Dermis lymphatic vessel endothelial cell (primary cell): Measurements from ENCODE around the gene RUVBL2. TPM values are rescaled to one million over a fixed set of nuclear protein-coding genes. Genes with fewer than 3 reads are reported as not detected.

Experiments
- total RNA-seq: library from RNA; depleted of rRNA; stranded (reverse); fragments of >200 nt; gene quantifications from 2 replicates; pipeline ENCODE4 v1.2.1, GENCODE V29; 2014

Gene RUVBL2
- total RNA-seq = 106 and 141 TPM in 2 replicates

GRCh38 chr19:48993175-48994034 is at the start of gene RUVBL2, which contains the start of gene GYS1:
Gene RUVBL2, plus strand, starts transcription at chr19:48993887. Its CDS starts 25 bp downstream, at chr19:48993912.
Gene GYS1, minus strand, starts transcription at chr19:48993309. Its CDS starts 197 bp downstream, at chr19:48993112.

GRCh38 chr19:48954595-48955307 is 38.9 kb upstream of the RUVBL2 start, which contains the start of gene BAX:
Gene BAX, plus strand, starts transcription at chr19:48954875. Its CDS starts 54 bp downstream, at chr19:48954929.

GRCh38 chr19:48965040-48965805 is 28.5 kb upstream of the RUVBL2 start, which contains the start of gene FTL:
Gene FTL, plus strand, starts transcription at chr19:48965309. Its CDS starts 199 bp downstream, at chr19:48965508.

GRCh38 chr19:49017041-49017665 is 23.5 kb downstream of the RUVBL2 start, which contains the start of gene LHB:
Gene LHB, minus strand, starts transcription at chr19:49017091. Its CDS starts 10 bp downstream, at chr19:49017081.

GRCh38 chr19:49024233-49024632 is 30.5 kb downstream of the RUVBL2 start, which contains the start of gene CGB3:
Gene CGB3, minus strand, starts transcription at chr19:49024333. Its CDS starts 362 bp downstream, at chr19:49023971.

GRCh38 chr19:49031642-49032301 is 38.1 kb downstream of the RUVBL2 start, which contains the start of gene CGB2:
Gene CGB2, plus strand, starts transcription at chr19:49031890. Its CDS starts 206 bp downstream, at chr19:49032096.

GRCh38 chr19:49036815-49037214 is 43.1 kb downstream of the RUVBL2 start, which contains the start of gene CGB1:
Gene CGB1, minus strand, starts transcription at chr19:49036895. Its CDS starts 184 bp downstream, at chr19:49036711.

GRCh38 chr19:49043548-49043947 is 49.9 kb downstream of the RUVBL2 start, which contains the start of gene CGB5:
Gene CGB5, plus strand, starts transcription at chr19:49043848. Its CDS starts 362 bp downstream, at chr19:49044210.

GRCh38 chr19:49049011-49049410 is 55.3 kb downstream of the RUVBL2 start, which contains the start of gene CGB8:
Gene CGB8, minus strand, starts transcription at chr19:49049111. Its CDS starts 372 bp downstream, at chr19:49048739.

GRCh38 chr19:49057636-49058234 is 64.0 kb downstream of the RUVBL2 start, which contains the start of gene CGB7:
Gene CGB7, minus strand, starts transcription at chr19:49057749. Its CDS starts 2,374 bp downstream, at chr19:49055375.

GRCh38 chr19:49064768-49065611 is 71.3 kb downstream of the RUVBL2 start, which contains the start of gene NTF4:
Gene NTF4, minus strand, starts transcription at chr19:49064818. Its CDS starts 2,821 bp downstream, at chr19:49061997.

Other genes with a start within 250 kb of the RUVBL2 start
- gene IZUMO1, start 247.0 kb upstream of the RUVBL2 start, total RNA-seq = 0.43 and 0.52 TPM in 2 replicates
- gene FUT1, start 241.2 kb upstream of the RUVBL2 start, total RNA-seq = 7.8 and 9.8 TPM in 2 replicates
- gene FGF21, start 238.4 kb upstream of the RUVBL2 start, total RNA-seq = not detected in 2 replicates
- 23.5 and 26.8 TPM in 2 replicates for gene BCAT2, start 182.9 kb upstream of the RUVBL2 start, total RNA-seq
- 3.0 and 6.2 TPM in 2 replicates for gene HSD17B14, start 157.4 kb upstream of the RUVBL2 start, total RNA-seq
- gene PLEKHA4, start 125.3 kb upstream of the RUVBL2 start, total RNA-seq = 5.3 and 7.6 TPM in 2 replicates
- gene PPP1R15A, start 121.5 kb upstream of the RUVBL2 start, total RNA-seq = 34.9 and 52.9 TPM in 2 replicates
- gene TULP2, start 95.1 kb upstream of the RUVBL2 start, total RNA-seq = 0.09 and 0.11 TPM in 2 replicates
- 142 and 143 TPM in 2 replicates for gene NUCB1, start 93.6 kb upstream of the RUVBL2 start, total RNA-seq
- not detected in 2 replicates for gene DHDH, start 60.2 kb upstream of the RUVBL2 start, total RNA-seq
- gene BAX, start 39.0 kb upstream of the RUVBL2 start, total RNA-seq = 71.3 and 87.3 TPM in 2 replicates
- gene FTL, start 28.6 kb upstream of the RUVBL2 start, total RNA-seq = 786 and 994 TPM in 2 replicates
- gene GYS1, start 578 bp upstream of the RUVBL2 start, total RNA-seq = 13.4 and 13.8 TPM in 2 replicates
- 0.17 and 0.22 TPM in 2 replicates for gene LHB, start 23.2 kb downstream of the RUVBL2 start, total RNA-seq
- not detected in 2 replicates for gene CGB3, start 30.4 kb downstream of the RUVBL2 start, total RNA-seq
- not detected in 2 replicates for gene CGB2, start 38.0 kb downstream of the RUVBL2 start, total RNA-seq
- gene CGB1, start 43.0 kb downstream of the RUVBL2 start, total RNA-seq = not detected in 2 replicates
- not detected in 2 replicates for gene CGB5, start 50.0 kb downstream of the RUVBL2 start, total RNA-seq
- not detected in 2 replicates for gene CGB8, start 55.2 kb downstream of the RUVBL2 start, total RNA-seq
- not detected in 2 replicates for gene CGB7, start 63.9 kb downstream of the RUVBL2 start, total RNA-seq
- gene NTF4, start 70.9 kb downstream of the RUVBL2 start, total RNA-seq = not detected in 2 replicates
- under 0.01 TPM in 1 of 2 replicates, not detected in the other for gene KCNA7, start 78.8 kb downstream of the RUVBL2 start, total RNA-seq
- 149 and 151 TPM in 2 replicates for gene SNRNP70, start 91.6 kb downstream of the RUVBL2 start, total RNA-seq
- gene LIN7B, start 120.5 kb downstream of the RUVBL2 start, total RNA-seq = 1.2 and 2.8 TPM in 2 replicates
- gene C19orf73, start 125.3 kb downstream of the RUVBL2 start, total RNA-seq = 0.43 TPM in 2 replicates
- 6.6 and 8.0 TPM in 2 replicates for gene PPFIA3, start 125.7 kb downstream of the RUVBL2 start, total RNA-seq
- gene HRC, start 161.5 kb downstream of the RUVBL2 start, total RNA-seq = under 0.01 TPM in 1 of 2 replicates, not detected in the other
- 16.2 and 17.2 TPM in 2 replicates for gene TRPM4, start 163.9 kb downstream of the RUVBL2 start, total RNA-seq